BJ (cell line): ENCODE measurements around the gene FXYD6. TPM values are rescaled to one million over a fixed set of nuclear protein-coding genes. Genes with fewer than 3 reads are reported as not detected.
"Not testable (repeated sequence)": the region's sequence is repeated elsewhere in the genome, so short reads cannot be mapped to it uniquely, and the experiment has no call there.

Experiments
- CTCF ChIA-PET: fragments of 350-600 bp; formaldehyde crosslinking; extraction: SDS; loops from one replicate; lab custom pipeline; 2021; ENCODE audit warnings: antibody characterized with exemption, inconsistent platforms; lab: Yijun Ruan, JAX
- POLR2A ChIA-PET: fragments of 300-600 bp; sonication (Branson Sonifier 250); formaldehyde crosslinking; extraction: SDS; loops from one replicate; lab custom pipeline; 2021; ENCODE audit warnings: antibody characterized with exemption; lab: Charles Lee
- DNase-seq: peaks from one replicate; pipeline ENCODE4 v3.0.0-alpha.2; 2011; ENCODE audit warnings: low read depth
- H3K27me3 ChIP-seq: 2 replicates; pipeline ENCODE4 v1.6.0; 2011; ENCODE audit warnings: low read length; ENCODE audit not compliant: control insufficient read depth, insufficient read depth
- H3K36me3 ChIP-seq: 2 replicates; pipeline ENCODE4 v1.5.1; 2011; ENCODE audit warnings: low read length; ENCODE audit not compliant: control insufficient read depth, insufficient read depth
- H3K4me3 ChIP-seq: 2 replicates; pipeline ENCODE4 v1.5.1; 2011; ENCODE audit warnings: low read depth, mild to moderate bottlenecking, control low read depth, low read length
- polyA plus RNA-seq: library from polyadenylated mRNA; depleted of rRNA; stranded (reverse); fragments of >200 nt; gene quantifications from 2 replicates; pipeline ENCODE4 v1.2.3, GENCODE V29; 2011
- TF ChIP-seq, protein P1 (sequence below): IDR thresholded peaks from 2 replicates; pipeline ENCODE4 v1.5.1; 2011; ENCODE audit warnings: low read depth, mild to moderate bottlenecking, control low read depth, inconsistent platforms, low read length, moderate library complexity; ENCODE audit not compliant: insufficient read depth

FXYD6 gene
- polyA plus RNA-seq, 1 experiment, result not detected

DNA sequence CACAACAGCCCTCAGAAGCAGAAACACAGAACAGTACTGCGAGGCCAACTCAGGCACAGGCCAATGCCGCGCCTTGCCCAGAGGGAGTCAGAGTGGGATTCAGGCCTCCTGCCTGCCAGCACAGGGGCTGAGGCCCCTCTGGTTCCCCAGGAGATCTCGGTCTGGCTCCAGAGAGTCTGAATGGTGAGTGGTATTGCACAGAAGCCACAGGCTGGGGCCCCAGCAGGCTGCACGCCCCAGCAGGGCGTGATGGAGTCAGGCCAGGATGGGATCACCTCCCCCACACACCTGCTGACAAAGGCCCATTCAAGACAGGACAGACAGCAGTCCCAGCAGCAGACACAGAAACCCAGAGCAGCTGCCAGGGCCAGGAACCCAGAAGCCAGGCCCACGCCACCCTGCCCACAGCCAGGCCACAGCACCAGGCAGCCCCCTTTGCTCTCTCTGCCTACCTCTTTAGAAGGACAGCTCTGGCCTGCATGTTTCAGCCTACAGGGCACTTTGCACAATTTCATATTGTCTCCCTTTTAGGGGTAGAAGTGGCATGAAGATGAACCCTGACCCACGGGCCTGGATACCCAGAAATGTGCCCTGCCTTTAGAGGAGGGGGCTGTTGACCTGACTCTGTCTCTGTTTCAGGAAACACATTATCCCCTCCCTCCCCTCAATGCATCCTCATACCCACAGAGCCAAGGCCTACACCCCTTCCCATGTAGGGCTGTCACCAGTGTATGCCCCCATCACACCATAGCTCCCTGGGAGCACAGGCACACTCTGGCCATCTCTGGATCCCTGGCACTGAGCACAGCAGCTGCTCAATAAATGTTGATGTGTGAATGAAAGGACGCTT, 6.1 kb downstream of the FXYD6 start:
- Histone ChIP-seq H3K27me3 (peaks cover 18% of the 10 kb centered on the region), H3K36me3 (no peaks in the 10 kb centered on the region), H3K4me3 (no peak overlapping the region)
- TF ChIP-seq, protein P1, sequence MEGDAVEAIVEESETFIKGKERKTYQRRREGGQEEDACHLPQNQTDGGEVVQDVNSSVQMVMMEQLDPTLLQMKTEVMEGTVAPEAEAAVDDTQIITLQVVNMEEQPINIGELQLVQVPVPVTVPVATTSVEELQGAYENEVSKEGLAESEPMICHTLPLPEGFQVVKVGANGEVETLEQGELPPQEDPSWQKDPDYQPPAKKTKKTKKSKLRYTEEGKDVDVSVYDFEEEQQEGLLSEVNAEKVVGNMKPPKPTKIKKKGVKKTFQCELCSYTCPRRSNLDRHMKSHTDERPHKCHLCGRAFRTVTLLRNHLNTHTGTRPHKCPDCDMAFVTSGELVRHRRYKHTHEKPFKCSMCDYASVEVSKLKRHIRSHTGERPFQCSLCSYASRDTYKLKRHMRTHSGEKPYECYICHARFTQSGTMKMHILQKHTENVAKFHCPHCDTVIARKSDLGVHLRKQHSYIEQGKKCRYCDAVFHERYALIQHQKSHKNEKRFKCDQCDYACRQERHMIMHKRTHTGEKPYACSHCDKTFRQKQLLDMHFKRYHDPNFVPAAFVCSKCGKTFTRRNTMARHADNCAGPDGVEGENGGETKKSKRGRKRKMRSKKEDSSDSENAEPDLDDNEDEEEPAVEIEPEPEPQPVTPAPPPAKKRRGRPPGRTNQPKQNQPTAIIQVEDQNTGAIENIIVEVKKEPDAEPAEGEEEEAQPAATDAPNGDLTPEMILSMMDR, result no peak
- no peak for DNase-seq
- POLR2A ChIA-PET, result no interaction called here
- CTCF ChIA-PET, result no interaction called here

- CTCF ChIA-PET, result no interaction called here
- POLR2A ChIA-PET, result no interaction called here
- no peak for DNase-seq
- TF ChIP-seq, protein P1, result no peak
- Histone ChIP-seq H3K36me3 (no peaks in the 10 kb centered on the region), H3K4me3 (no peak overlapping the region), H3K27me3 (peaks cover 12% of the 10 kb centered on the region)
Observed at GRCh38 chr11:117869604-117870003, 6.9 kb downstream of the FXYD6 start.

DNA sequence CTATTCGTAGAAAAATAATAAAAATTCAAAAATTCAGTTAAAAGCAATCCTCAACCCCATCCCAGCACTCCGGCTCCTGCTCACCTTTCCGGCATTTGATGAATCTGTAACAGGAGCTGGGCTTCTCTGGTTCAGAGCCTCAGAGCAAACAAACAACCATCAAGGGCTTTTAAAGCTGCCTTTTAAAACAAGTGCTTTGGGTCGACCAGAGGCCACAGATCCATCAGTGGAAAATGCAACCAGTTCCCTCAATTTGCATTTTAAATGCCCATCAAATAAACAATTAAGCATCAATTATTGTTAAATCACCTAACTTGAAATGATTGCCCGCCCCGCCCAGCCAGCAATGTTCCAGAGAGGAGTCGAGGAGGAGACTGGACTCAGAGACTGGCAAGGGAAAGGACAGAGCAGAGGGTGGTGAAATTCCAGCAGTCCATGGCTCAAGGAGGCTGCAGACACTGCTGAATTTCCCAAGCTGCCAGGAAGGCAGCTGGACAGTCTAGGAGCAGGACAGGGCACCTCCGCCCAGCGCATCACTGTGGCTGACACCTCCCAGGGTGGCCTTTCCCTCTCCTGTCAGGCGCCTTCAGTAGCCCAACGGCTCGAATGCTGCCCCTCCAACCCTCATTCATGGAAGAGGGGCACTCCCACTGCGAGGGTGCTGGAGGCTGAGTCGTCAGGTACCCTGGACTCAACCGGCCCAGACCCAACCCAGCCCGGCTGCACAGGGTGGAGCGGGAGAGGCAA, 7.5 kb downstream of the FXYD6 start:
- Histone ChIP-seq H3K4me3 (no peak overlapping the region), H3K36me3 (no peaks in the 10 kb centered on the region), H3K27me3 (peaks cover 10% of the 10 kb centered on the region)
- ChIA-PET POLR2A (no interaction called here), CTCF (no interaction called here)
- TF ChIP-seq, protein P1, result no peak
- no peak for DNase-seq

DNA sequence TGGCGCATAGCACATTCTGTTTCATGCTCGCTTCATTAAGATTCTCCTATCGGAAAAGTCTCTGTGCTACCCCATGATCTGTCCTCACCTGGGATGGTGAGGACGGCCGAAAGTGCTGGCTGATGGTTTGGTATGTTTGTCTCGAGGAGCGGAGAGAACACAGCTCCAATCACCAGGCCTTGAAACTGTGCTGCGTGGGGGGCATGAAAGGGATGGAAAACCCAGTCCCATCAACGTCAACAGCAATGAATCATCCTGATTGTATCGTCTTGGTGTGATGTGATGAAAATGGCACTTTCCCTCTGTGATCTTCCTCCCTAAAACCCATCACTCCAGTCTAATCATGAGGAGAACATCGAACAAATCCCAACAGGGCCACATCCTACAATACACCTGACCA, 8.4 kb downstream of the FXYD6 start:
- TF ChIP-seq, protein P1, result no peak
- ChIA-PET CTCF (interaction anchor here (2.5 kb wide), 1 partner anchor 25 kb away, joined by 7 read pairs; no protein-coding TSS in a partner anchor), POLR2A (no interaction called here)
- Histone ChIP-seq H3K36me3 (no peaks in the 10 kb centered on the region), H3K27me3 (peaks cover 8% of the 10 kb centered on the region), H3K4me3 (no peak overlapping the region)
- DNase-seq, result no peak

DNA sequence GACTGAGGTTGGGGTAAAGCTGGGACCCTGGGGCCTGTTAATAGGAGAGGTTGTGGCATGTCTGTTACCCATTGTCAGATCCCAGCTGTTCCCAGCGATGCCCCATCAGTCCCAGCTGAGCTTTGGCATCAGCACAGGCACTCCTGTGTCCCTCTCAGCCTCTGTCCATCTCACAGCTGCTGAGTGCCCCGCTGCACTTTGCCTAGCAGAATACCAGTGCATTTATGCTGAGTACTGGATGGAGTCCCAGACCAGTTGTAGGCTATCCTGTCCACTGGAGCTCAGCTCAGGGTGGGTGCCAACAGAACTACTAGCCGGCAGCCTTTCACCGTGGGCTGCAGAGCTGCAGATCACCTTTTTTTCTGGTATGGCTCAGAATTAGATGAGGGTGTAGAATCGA, 9.9 kb downstream of the FXYD6 start:
- ChIA-PET CTCF (interaction anchor here (2.5 kb wide), 1 partner anchor 24 kb away, joined by 7 read pairs; no protein-coding TSS in a partner anchor), POLR2A (no interaction called here)

DNA sequence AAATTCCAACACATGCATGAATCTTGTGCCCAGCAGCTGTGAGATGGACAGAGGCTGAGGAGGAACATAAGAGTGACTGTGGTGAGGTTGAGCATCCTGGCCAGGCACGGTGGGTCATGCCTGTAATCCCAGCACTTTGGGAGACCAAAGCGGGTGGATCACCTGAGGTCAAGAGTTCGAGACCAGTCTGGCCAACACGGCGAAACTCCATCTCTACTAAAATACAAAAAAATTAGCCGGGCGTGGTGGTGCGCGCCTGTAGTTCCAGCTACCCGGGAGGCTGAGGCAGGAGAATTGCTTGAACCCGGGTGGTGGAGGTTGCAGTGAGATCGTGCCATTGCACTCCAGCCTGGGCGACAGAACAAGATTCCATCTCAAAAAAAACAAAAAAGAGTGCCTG, 10.9 kb downstream of the FXYD6 start:
- CTCF ChIA-PET, result interaction anchor here (1.2 to 2.5 kb wide), 2 partner anchors 23 to 81 kb away, joined by 4 to 7 read pairs; no protein-coding TSS in a partner anchor
- H3K36me3 ChIP-seq, DNase-seq, H3K27me3 ChIP-seq, H3K4me3 ChIP-seq, POLR2A ChIA-PET: not testable (repeated sequence)

More for the DNA sequence above, 9.9 kb downstream of the FXYD6 start:
- Histone ChIP-seq H3K36me3 (no peaks in the 10 kb centered on the region), H3K27me3 (no peaks in the 10 kb centered on the region), H3K4me3 (no peak overlapping the region)
- DNase-seq, result no peak
- TF ChIP-seq, protein P1, result no peak
